Panc1 (cell line): ENCODE results near the gene SLC22A2.

ENCODE experiments used
- TF ChIP-seq, protein P1 (sequence below): fragments of 450-650 bp; IDR thresholded peaks from 2 replicates; pipeline ENCODE4 v1.5.1; 2017; ENCODE audit warnings: mild to moderate bottlenecking
- TF ChIP-seq, protein P2 (sequence below), 2 experiments: IDR thresholded peaks; 2 replicates each; pipeline ENCODE4 v1.6.1; 2011 to 2012; ENCODE audit warnings: low read depth in 2 of 2, control low read depth in 1 of 2, low read length in 1 of 2, mild to moderate bottlenecking in 1 of 2, moderate library complexity in 1 of 2; ENCODE audit not compliant: insufficient read depth in 1 of 2

DNA sequence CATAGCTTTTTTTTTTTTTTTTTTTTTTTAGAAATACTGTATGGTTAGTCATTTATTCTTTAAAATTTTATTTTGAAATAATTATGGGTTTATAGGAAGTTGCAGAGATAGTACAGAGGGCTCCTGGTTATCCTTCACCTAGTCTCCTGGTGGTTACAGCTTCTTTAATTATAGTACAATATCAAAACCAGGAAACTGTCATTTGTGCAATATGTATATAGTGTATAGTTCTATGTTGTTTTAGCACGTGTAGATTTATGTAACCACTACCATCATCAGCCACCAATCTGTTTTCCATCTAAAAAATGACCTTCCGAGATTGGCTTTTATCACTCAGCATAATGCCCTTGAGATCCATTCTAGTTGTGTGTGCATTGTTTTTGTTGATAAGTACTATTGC lies 54.7 kb downstream of the SLC22A2 start:
- TF ChIP-seq, protein P1, sequence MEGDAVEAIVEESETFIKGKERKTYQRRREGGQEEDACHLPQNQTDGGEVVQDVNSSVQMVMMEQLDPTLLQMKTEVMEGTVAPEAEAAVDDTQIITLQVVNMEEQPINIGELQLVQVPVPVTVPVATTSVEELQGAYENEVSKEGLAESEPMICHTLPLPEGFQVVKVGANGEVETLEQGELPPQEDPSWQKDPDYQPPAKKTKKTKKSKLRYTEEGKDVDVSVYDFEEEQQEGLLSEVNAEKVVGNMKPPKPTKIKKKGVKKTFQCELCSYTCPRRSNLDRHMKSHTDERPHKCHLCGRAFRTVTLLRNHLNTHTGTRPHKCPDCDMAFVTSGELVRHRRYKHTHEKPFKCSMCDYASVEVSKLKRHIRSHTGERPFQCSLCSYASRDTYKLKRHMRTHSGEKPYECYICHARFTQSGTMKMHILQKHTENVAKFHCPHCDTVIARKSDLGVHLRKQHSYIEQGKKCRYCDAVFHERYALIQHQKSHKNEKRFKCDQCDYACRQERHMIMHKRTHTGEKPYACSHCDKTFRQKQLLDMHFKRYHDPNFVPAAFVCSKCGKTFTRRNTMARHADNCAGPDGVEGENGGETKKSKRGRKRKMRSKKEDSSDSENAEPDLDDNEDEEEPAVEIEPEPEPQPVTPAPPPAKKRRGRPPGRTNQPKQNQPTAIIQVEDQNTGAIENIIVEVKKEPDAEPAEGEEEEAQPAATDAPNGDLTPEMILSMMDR = no peak
- TF ChIP-seq, protein P2, sequence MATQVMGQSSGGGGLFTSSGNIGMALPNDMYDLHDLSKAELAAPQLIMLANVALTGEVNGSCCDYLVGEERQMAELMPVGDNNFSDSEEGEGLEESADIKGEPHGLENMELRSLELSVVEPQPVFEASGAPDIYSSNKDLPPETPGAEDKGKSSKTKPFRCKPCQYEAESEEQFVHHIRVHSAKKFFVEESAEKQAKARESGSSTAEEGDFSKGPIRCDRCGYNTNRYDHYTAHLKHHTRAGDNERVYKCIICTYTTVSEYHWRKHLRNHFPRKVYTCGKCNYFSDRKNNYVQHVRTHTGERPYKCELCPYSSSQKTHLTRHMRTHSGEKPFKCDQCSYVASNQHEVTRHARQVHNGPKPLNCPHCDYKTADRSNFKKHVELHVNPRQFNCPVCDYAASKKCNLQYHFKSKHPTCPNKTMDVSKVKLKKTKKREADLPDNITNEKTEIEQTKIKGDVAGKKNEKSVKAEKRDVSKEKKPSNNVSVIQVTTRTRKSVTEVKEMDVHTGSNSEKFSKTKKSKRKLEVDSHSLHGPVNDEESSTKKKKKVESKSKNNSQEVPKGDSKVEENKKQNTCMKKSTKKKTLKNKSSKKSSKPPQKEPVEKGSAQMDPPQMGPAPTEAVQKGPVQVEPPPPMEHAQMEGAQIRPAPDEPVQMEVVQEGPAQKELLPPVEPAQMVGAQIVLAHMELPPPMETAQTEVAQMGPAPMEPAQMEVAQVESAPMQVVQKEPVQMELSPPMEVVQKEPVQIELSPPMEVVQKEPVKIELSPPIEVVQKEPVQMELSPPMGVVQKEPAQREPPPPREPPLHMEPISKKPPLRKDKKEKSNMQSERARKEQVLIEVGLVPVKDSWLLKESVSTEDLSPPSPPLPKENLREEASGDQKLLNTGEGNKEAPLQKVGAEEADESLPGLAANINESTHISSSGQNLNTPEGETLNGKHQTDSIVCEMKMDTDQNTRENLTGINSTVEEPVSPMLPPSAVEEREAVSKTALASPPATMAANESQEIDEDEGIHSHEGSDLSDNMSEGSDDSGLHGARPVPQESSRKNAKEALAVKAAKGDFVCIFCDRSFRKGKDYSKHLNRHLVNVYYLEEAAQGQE (IDR thresholded peaks at IDR 0.05; ENCODE audit: insufficient read depth in 1 of 2, low read depth in 2 of 2, low read length in 1 of 2) = no peak
